Right lobe of liver (tissue), 6 donors: Measurements from ENCODE around the gene WNK1. TPM values are rescaled to one million over a fixed set of nuclear protein-coding genes. Genes with fewer than 3 reads are reported as not detected.
"Not testable (repeated sequence)": the region's sequence is repeated elsewhere in the genome, so short reads cannot be mapped to it uniquely, and the experiment has no call there.

Source experiments
- ATAC-seq, 4 donors: fragments of 200-7000 bp; cut with Tn5 transposase; one replicate each; pipeline ENCODE4 v1.9.1; 2020; ENCODE audit warnings: mild to moderate bottlenecking in 4 of 4, moderate library complexity in 4 of 4
- DNase-seq, 3 donors: peaks; one replicate each; pipeline ENCODE4 v3.0.0-alpha.2; 2020
- H3K27ac ChIP-seq, 3 donors: fragments of 200-600 bp; one replicate each; pipeline ENCODE4 v1.8.0; 2022
- H3K27me3 ChIP-seq, 2 donors: fragments of 200-600 bp; one replicate each; pipeline ENCODE4 v1.8.0; 2022
- H3K36me3 ChIP-seq, 4 donors: fragments of 200-600 bp; sonication (generic) in 1 of 4; one replicate each; pipeline versions ENCODE4 v1.5.1 to v1.8.0; 2017 to 2022; ENCODE audit warnings: control low read depth in 1 of 4
- H3K4me1 ChIP-seq, 4 donors: fragments of 200-600 bp; sonication (generic) in 1 of 4; one replicate each; pipeline versions ENCODE4 v1.5.1 to v1.8.0; 2017 to 2022; ENCODE audit warnings: control low read depth in 1 of 4
- H3K4me3 ChIP-seq, 3 donors: fragments of 200-600 bp; one replicate each; pipeline ENCODE4 v1.8.0; 2022
- H3K9me3 ChIP-seq, 4 donors: fragments of 200-600 bp; sonication (generic) in 1 of 4; one replicate each; pipeline versions ENCODE4 v1.5.1 to v1.8.0; 2017 to 2022; ENCODE audit warnings: control low read depth in 1 of 4
- CTCF ChIP-seq, 4 donors: fragments of 200-600 bp in 3 of 4; fragments of 450-650 bp in 1 of 4; IDR thresholded peaks; one replicate each; pipeline versions ENCODE4 v1.5.1 to v1.8.0; 2016 to 2022; ENCODE audit warnings: antibody characterized with exemption in 4 of 4, mild to moderate bottlenecking in 2 of 4
- POLR2A ChIP-seq: fragments of 450-650 bp; IDR thresholded peaks from one replicate; pipeline ENCODE4 v1.6.1; 2017; ENCODE audit warnings: antibody characterized with exemption, mild to moderate bottlenecking
- WGBS: methylation state at CpG from one replicate; pipeline ENCODE4 v1.1.6; 2018; ENCODE audit warnings: low coverage, low lambda C conversion rate; ENCODE audit not compliant: insufficient coverage; ENCODE audit errors: missing lambda C conversion rate; 5-methylcytosine and 5-hydroxymethylcytosine counted together
- intact Hi-C, 2 donors: fragments of 100-400 bp; cut with DNase I; formaldehyde crosslinking; loops; one replicate each; pipeline versions ENCODE4 v1.11.2 to v1.14.1; 2022
- total RNA-seq, 6 experiments: library from RNA; depleted of rRNA in 2 of 6; stranded (reverse); fragments of >200 nt in 2 of 6; fragmentation: NEBNext Ultra II Directional in 3 of 6; extraction: Animal tissue kit (Norgen Biotek cat#: 25700) in 3 of 6; gene quantifications; one replicate each; pipeline versions ENCODE4 v1.1.0 to v1.2.4, GENCODE V29; 2016 to 2023
- donor health status: DM: no; HTN: yes; CAD: no.
- donor health status: DM: no; HTN: no; CAD: no.
- donor health status: DM: no; HTN: no; CAD: no.
- donor health status: DM: no; HTN: yes; CAD: no.
- donor health status: DM: no; HTN: yes; CAD: no.

Gene WNK1
- total RNA-seq, 6 experiments from 2014 or later, result 72.0 to 115 (median 93.1) TPM

GRCh38 chr12:788288-788687 is 35.9 kb downstream of the WNK1 start:
- no peaks in the 10 kb centered on the region for H3K9me3 ChIP-seq
- H3K27ac ChIP-seq, result no peak overlapping the region
- intact Hi-C loops, result no loop called here
- DNase-seq (no peak), ATAC-seq (no peak)
- H3K4me1 ChIP-seq, result peaks cover 0 to 31% (median 0%) of the 10 kb centered on the region in 4 donors
- TF ChIP-seq POLR2A (no peak), CTCF (IDR thresholded peaks at IDR 0.05) (no peak)
- H3K4me3 ChIP-seq, result no peak overlapping the region
- 90% methylated on average over 4 of the region's 4 CpGs for WGBS
- H3K36me3 ChIP-seq, result no peaks in the 10 kb centered on the region
- H3K27me3 ChIP-seq, result no peaks in the 10 kb centered on the region

DNA sequence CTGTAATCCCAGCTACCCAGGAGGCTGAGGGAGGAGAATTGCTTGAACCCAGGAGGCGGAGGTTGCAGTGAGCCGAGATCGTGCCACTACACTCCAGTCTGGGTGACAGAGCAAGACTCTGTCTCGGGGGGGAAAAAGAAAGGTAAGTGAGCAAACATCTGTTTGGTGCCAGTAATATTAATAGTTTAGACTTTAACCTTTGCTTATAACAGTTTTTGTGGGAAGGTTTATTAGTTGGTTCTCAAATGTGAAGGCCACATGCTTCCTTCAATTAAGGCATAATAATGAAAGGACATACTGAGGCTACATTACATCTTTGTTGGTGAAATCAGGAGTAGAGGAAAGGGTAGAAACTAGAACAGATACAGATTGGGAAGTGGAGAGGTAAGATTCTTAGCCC is 36.4 kb downstream of the WNK1 start:
- H3K27me3 ChIP-seq, H3K36me3 ChIP-seq, DNase-seq, H3K27ac ChIP-seq, H3K4me3 ChIP-seq, intact Hi-C loops, ATAC-seq, H3K9me3 ChIP-seq: not testable (repeated sequence)
- H3K4me1 ChIP-seq, result peaks cover 0 to 31% (median 0%) of the 10 kb centered on the region in 4 donors
- 93% methylated on average over 4 of the region's 4 CpGs for WGBS

DNA sequence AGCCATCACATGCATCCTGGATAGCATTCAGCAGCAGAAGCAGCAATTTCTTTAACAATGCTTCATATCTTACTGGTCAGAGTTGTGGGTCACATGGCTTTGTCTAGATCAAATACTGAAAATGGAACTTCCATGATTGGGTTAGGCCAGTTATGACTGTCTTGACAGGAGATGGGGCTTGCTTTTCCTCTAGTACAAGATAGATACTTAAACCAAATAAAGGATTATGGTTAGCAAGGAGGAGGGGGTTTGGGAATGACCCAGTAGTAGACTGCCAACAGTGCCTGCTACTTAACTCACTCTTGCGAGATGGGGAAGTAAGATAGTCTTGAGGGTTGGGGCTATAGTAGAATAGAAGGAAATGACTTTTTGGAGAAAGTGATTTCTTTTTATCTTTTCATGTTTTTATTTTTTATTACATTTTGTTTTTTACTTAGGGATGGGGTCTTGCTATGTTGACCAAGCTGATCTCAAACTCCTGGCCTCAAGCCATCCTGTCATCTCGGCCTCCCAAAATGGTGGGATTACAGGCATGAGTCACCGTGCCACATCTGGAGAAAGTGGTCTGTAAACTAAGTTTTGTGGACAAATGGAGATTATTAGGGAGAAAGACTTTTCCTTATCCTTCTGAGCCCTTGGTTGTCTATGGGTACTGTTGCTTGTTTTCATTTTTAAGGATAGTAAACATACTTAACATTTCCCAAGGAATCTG is 37.6 kb downstream of the WNK1 start:
- Histone ChIP-seq H3K9me3 (no peaks in the 10 kb centered on the region), H3K27me3 (no peaks in the 10 kb centered on the region), H3K27ac (no peak overlapping the region), H3K4me1 (peaks cover 0 to 31% (median 0%) of the 10 kb centered on the region in 4 donors), H3K4me3 (no peak overlapping the region), H3K36me3 (no peaks in the 10 kb centered on the region)
- peak in 3 of 4 donors; percentile 13 to 46 (median 27) for ATAC-seq
- WGBS, result 79% methylated on average over 3 of the region's 3 CpGs
- no peak for TF ChIP-seq POLR2A
- TF ChIP-seq CTCF (IDR thresholded peaks at IDR 0.05), result no peak
- DNase-seq, result no peak
- intact Hi-C loops, result no loop called here

- Histone ChIP-seq H3K4me1 (peaks cover 0 to 31% (median 0%) of the 10 kb centered on the region in 4 donors), H3K9me3 (no peaks in the 10 kb centered on the region), H3K4me3 (no peak overlapping the region), H3K36me3 (no peaks in the 10 kb centered on the region), H3K27me3 (no peaks in the 10 kb centered on the region), H3K27ac (no peak overlapping the region)
- ATAC-seq (no peak), DNase-seq (no peak)
- 83% methylated on average over 1 of the region's 1 CpG for WGBS
- intact Hi-C loops, result no loop called here
- no peak for TF ChIP-seq POLR2A
- no peak for TF ChIP-seq CTCF (IDR thresholded peaks at IDR 0.05)
Observed at GRCh38 chr12:790608-791007, 38.2 kb downstream of the WNK1 start.

DNA sequence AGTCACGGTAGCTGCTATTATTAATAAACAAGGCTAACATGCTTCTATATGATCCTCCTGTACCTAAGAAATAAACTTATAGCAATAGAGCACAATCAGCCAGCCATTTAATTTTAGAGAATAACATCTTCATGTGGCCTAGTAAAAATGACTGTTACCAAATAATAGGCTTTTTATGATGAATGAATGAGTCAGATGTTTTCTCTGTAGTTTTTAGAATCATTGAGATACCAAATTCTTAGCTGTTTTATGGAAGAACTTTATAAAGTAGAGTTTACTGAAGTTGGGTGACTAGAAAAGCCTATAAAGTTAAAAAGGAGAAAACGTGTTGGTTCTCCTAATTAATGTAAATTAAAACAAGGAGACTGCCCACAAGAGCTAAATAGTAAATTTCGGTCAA is 40.7 kb downstream of the WNK1 start:
- DNase-seq, result no peak
- intact Hi-C loops, result no loop called here
- WGBS, result 83% methylated on average over 3 of the region's 3 CpGs

More for the DNA sequence above, 40.7 kb downstream of the WNK1 start:
- H3K36me3 ChIP-seq, result no peaks in the 10 kb centered on the region
- H3K9me3 ChIP-seq, result no peaks in the 10 kb centered on the region
- no peak overlapping the region for H3K27ac ChIP-seq
- H3K27me3 ChIP-seq, result no peaks in the 10 kb centered on the region
- TF ChIP-seq POLR2A, result no peak
- TF ChIP-seq CTCF (IDR thresholded peaks at IDR 0.05), result no peak
- ATAC-seq, result no peak
- peaks cover 0 to 27% (median 0%) of the 10 kb centered on the region in 4 donors for H3K4me1 ChIP-seq
- H3K4me3 ChIP-seq, result no peak overlapping the region
